Measurements from ENCODE around the gene S1PR1.
"Not testable (repeated sequence)": the region's sequence is repeated elsewhere in the genome, so short reads cannot be mapped to it uniquely, and the experiment has no call there.

The S1PR1 gene

GRCh38 chr1:101236516-101237228, at the start of gene S1PR1:
Gene S1PR1 (plus strand): TSS chr1:101237019. CDS start chr1:101238985, 1,966 bp downstream.
- DNase-seq: peak; percentile 82

GRCh38 chr1:101187297-101187696, 49.5 kb upstream of the S1PR1 start:
- no peak for DNase-seq

- no peak for DNase-seq
These were observed 48.5 kb upstream of the S1PR1 start for GRCh38 chr1:101188331-101188730.

- DNase-seq: not testable (repeated sequence)
These were observed 47.9 kb upstream of the S1PR1 start for GRCh38 chr1:101188968-101189367.

GRCh38 chr1:101190441-101190840, 46.4 kb upstream of the S1PR1 start:
- DNase-seq: no peak

- no peak for DNase-seq
These were observed 45.8 kb upstream of the S1PR1 start for GRCh38 chr1:101191049-101191448.

- no peak for DNase-seq
These were observed 43.1 kb upstream of the S1PR1 start for GRCh38 chr1:101193733-101194169.

- DNase-seq: no peak
These were observed 42.1 kb upstream of the S1PR1 start for GRCh38 chr1:101194746-101195145.

GRCh38 chr1:101196668-101197067, 40.2 kb upstream of the S1PR1 start:
- DNase-seq: no peak

GRCh38 chr1:101198842-101199636, 37.8 kb upstream of the S1PR1 start:
- DNase-seq: no peak

- no peak for DNase-seq
These were observed 37.2 kb upstream of the S1PR1 start for GRCh38 chr1:101199637-101199982.

GRCh38 chr1:101200513-101200912, 36.3 kb upstream of the S1PR1 start:
- DNase-seq: no peak

GRCh38 chr1:101203820-101204540, 32.8 kb upstream of the S1PR1 start:
- no peak for DNase-seq

GRCh38 chr1:101205457-101205856, 31.4 kb upstream of the S1PR1 start:
- no peak for DNase-seq

GRCh38 chr1:101206139-101206538, 30.7 kb upstream of the S1PR1 start:
- not testable (repeated sequence) for DNase-seq

- DNase-seq: not testable (repeated sequence)
These were observed 29.5 kb upstream of the S1PR1 start for GRCh38 chr1:101207271-101207670.

- no peak for DNase-seq
These were observed 28.9 kb upstream of the S1PR1 start for GRCh38 chr1:101207891-101208290.

GRCh38 chr1:101215363-101216011, 21.3 kb upstream of the S1PR1 start:
- no peak for DNase-seq

GRCh38 chr1:101216623-101217022, 20.2 kb upstream of the S1PR1 start:
- DNase-seq: no peak

- DNase-seq: no peak
These were observed 19.7 kb upstream of the S1PR1 start for GRCh38 chr1:101217148-101217547.

GRCh38 chr1:101218968-101219367, 17.9 kb upstream of the S1PR1 start:
- not testable (repeated sequence) for DNase-seq

GRCh38 chr1:101219924-101220870, 16.6 kb upstream of the S1PR1 start:
- DNase-seq: no peak

Measured in CD4-positive, alpha-beta T cell treated with Interleukin-15 for 1 hour (primary cell).